Activated T-cell treated with anti-CD3 and anti-CD28 coated beads for 4 hours (primary cell): ENCODE results near the gene SLC1A3.

ENCODE experiments used
- DNase-seq: peaks from one replicate; pipeline ENCODE4 v3.0.0-alpha.2; 2020

The SLC1A3 gene

DNA sequence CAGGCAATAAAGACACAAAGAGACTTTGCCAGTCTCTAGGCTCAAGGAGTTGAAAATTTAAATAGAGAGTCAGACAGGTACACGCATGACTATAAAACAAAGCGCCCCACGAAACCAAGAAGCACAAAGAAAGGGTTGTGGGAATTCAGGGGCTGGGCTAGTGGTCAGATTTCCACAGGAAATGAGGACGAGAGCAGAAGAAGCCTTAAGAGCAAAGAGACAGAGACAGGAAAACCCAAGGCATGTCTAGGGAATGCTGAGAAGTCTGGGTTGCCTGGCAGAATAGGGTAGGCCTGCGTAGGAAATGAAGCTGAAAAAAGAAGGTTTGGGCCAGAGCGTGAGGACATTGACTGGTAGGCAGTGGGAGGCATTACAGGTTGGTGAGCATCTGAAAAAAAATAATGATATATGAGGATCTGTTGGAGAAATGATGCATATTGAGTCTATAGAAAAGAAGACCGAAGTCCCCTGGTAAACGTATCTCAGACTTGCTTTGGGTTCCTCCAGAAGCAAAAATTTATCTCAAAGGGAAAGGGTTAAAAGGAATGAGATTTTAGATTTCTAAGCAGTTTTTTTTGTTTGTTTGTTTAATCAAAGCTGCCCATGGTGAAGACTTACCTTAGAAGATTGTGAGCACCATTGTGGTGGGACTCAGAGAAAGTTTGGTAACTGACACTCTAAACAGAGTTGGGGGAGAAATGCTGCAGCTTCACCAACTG is 51.8 kb downstream of the SLC1A3 start:
- no peak for DNase-seq

DNA sequence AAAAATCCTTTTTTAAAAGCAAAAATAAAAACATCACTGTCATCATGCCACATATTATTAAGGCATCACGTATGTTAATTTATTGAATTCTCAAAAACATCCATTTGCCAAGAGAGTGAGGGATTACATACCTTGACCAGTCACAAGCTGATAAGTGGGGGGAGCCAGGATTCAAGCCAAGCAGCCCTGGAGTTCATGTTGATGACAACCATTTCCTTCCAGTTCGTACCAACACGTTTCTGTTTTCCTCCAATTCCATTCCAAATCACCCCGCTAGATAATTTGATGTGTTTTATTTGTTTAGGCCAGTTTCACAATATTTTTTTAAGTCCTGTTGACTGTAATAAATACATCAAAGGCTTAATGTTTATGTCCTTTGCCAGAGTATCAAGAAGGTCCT is 53.0 kb downstream of the SLC1A3 start:
- DNase-seq, result no peak

GRCh38 chr5:36660397-36661049 is 54.1 kb downstream of the SLC1A3 start:
- DNase-seq, result no peak

DNA sequence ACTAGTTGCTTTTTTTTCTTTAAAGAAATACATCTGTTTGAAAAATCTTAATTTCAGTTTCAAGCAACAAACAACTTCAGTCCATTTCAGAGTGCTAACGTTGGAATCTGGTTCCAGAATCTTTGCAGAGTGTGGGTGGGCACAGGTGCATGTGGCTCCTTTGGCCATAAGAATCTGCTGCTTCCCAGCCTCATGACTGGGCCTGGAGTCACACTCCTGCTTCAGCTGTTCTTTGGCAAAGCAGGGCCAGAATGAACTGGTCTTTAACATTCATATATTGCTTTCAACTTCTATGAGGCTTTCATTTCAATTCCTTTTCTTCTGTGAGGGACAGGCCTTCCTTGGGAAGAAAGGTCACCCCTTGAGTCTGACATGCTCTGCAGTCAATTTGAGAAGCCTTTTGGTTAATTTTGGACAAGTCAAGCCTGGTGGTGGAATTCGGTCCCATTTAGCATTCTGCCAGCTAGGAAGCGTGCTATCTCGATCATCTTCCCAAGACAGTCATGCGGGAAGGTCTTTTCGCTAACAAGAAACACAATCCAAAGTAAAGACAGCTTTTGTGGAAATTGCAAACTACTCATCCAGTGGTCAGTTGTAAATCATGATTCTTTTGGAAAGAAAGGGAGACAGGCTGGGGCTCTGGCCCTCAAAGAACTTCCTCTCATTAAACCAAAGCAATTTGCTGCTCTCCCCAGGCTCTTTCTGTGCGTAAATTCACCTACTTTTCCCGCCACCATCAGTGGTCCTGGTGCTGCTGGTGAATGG is 55.2 kb downstream of the SLC1A3 start:
- no peak for DNase-seq

DNA sequence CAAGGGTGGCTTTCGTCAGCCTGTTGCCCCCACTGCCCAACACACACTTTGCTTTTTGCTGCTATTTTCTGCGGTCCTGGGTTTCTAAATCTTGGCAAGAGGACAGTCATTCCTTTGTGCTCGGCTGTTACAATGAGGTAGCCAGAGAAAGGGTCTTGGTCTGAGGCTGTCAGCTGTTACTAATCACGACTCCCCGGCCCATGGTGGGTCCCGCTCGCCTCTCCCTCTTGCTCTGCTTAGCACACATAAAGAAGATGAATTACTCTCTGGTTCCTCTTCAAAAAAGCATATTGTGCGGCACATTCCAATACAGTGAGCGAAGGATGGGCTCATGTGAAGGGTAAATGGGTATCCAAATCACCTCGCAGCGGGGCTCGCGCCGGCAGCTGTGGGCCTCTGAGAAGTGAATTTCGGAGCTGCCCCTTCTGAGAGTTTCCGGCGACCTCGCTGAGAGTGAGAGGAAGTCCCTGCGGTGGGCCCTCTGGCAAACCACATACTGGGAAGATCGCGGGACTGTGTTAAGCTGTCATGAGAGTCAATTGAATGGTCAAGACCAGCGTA is 56.0 kb downstream of the SLC1A3 start:
- no peak for DNase-seq

- no peak for DNase-seq
These were observed 58.4 kb downstream of the SLC1A3 start for GRCh38 chr5:36664766-36665165.

DNA sequence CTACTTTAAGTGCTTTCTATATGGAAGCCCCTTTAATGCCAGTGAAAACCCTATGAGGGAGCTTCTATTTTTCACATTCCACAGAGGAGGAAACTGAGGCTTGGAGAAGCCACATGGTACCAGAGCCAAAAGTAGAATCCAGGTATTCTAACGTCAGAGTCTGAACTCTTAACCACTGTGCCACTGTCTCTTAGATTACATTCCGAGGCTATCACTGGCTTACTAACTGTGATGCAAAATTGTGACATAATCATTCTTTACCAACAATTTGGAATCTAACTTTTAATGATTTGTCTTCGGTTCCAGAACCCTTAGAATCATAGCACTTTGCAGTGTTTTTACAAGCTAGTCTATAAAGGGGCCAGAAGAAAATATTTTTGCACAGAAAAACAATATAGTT is 59.2 kb downstream of the SLC1A3 start:
- DNase-seq, result no peak

DNA sequence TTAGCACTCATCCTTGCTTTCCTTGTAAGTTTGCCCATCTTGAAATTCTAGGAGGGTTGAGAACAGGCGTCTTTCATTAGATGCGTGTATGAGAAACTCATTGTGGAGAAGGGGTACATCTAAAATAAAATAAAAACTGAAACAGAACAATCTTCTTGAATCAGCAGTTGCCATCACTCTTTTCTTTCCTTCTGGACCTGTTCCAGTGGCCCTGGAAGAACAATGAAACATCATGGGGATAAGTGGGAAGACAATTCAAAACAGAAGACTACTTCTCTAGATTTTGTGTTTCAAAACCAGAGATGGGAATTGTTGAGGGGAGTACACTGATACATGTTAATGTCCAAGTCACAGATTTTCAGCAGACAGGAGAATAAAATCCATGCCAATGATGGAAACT is 59.9 kb downstream of the SLC1A3 start:
- no peak for DNase-seq

- no peak for DNase-seq
These were observed 60.6 kb downstream of the SLC1A3 start for GRCh38 chr5:36666986-36667385.

GRCh38 chr5:36667824-36668223 is 61.4 kb downstream of the SLC1A3 start:
- no peak for DNase-seq

GRCh38 chr5:36669015-36669651 is 62.7 kb downstream of the SLC1A3 start:
- DNase-seq, result no peak

DNA sequence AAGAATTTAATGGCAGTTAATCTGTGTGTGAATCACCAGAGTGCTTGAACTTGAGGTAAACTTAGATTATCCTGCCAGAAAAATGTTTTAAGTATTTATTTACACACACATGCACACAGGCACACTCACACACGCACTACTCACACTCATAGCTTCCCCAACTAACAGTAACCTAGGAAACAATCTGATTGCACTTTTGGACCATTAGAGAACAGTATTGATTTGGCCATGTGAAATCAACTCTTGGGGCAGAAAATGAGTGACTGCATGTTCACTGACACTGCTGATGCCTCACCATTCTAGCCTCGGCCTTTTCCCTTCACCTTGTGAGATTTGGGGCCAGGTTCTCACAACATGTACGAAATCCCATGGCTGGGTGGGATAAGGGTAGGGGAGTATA is 64.1 kb downstream of the SLC1A3 start:
- no peak for DNase-seq

GRCh38 chr5:36675282-36675681 is 68.9 kb downstream of the SLC1A3 start:
- no peak for DNase-seq

DNA sequence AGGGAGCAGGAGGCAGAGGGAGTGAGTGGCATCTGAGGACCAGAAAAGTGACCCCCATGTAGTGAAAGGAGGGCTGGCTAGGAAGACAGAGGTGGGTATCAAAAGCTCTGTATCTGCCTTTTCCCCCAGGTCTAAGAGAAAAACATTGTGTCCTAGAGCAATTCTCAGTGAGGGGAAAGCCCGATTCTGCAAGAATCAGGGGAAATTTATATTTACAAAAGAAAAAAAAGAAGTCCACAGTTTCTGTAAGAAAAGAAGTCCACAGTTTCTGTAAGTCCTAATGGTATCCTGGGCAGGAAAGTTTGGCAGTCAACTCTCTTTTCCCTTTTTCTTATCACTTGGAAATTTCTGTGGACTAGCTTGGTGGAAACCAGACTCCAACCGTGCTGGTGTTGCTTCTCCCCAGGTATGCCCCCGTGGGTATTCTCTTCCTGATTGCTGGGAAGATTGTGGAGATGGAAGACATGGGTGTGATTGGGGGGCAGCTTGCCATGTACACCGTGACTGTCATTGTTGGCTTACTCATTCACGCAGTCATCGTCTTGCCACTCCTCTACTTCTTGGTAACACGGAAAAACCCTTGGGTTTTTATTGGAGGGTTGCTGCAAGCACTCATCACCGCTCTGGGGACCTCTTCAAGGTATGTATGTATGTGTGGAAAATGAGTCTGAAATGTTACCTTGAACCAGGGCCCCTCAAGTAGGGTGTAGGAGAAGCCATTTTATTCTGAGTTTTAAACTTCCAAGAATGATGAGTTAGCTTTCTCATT is 73.0 kb downstream of the SLC1A3 start:
- no peak for DNase-seq

DNA sequence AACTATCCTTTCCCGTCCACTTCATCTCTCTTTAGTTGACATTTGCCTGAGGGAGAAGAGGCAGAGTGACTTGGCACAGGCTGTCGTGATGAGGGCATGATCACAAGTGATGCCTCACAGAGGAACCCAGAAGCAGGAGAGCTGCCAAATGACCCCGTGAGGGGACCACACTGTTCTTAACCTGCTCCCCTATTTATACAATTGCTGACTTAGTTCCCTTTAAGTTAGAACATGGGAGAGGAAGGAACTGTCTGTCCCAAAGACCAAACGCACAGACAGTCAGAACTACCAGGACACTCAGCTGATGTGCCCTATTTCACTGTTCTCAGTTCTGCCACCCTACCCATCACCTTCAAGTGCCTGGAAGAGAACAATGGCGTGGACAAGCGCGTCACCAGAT is 73.7 kb downstream of the SLC1A3 start:
- no peak for DNase-seq

DNA sequence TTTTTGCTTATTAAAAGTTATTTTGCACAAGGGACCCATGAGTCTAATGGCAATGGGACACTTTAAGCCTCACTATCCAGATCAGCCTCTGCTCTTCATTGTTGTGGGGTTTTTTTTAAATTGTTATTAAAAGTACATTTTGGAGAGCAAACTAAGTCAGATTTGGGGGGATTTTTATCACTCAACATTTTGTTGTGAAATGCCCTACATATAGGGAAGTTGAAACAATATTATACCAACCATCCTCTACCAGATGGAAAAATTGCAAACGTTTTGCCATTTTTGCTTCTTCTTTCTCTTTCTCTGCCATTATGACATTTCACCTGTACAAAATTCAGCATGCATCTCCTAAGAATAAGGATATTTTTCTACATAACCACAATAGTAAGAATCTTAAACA is 75.3 kb downstream of the SLC1A3 start:
- no peak for DNase-seq

DNA sequence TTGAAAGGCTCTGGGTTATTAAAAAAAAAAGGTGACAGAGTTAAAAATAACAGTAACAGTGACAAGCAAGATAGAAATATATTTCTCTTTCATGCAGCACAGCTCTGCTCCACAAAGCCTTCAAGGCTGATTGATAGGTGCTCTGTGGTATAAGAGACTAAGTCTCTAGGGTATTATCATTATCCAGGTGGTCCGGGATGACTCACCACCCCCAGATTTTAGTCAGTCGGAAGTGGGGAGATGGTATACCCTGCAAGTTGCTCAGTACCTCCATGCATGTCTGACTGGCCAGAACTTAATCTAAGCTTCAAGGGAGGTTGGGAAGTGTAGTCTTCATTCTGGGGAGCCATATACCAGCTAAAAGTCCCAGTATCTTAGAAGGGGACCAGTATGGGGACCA is 76.1 kb downstream of the SLC1A3 start:
- no peak for DNase-seq

GRCh38 chr5:36683821-36684434 is 77.5 kb downstream of the SLC1A3 start:
- DNase-seq, result no peak

DNA sequence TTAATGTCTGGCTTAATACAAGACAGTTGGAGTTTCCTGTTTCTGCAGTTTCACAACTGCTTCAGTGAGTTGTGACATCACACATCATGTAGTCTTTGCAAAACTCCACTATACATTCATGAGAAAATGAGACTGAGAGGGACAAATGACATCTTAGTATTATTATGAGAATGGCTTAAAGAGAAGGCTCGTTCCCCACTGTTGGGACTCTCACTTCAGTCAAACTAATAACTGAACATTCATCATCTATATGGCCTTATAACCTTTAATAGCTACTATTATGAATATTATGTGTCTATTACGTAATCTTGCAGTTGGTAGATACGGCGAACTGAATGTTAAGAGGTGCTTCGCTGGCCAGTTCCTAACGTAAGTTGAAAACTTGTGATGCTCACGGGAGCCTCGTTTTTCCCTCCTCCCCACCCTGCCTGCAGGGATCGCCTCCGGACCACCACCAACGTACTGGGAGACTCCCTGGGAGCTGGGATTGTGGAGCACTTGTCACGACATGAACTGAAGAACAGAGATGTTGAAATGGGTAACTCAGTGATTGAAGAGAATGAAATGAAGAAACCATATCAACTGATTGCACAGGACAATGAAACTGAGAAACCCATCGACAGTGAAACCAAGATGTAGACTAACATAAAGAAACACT is 79.4 kb downstream of the SLC1A3 start:
- DNase-seq, result no peak

GRCh38 chr5:36686881-36687280 is 80.5 kb downstream of the SLC1A3 start:
- no peak for DNase-seq

DNA sequence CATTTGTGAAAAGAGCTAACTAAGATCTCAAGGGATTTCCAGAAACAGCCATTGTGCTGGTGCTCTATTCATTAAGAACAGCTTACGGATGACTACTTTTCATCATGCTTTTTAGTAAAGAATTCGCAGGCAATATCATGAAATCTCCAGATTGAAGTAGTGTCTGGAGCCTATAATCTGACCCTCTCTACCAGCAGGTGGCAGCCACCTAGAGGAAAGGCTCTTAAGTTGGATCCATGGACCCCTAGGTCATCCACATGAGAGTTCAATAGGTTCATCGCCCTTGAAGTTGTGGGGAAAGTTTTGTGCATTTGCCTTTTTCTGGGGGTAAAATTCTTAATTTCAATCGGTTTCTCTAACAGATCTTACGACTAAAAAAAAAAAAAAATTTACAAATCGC is 82.3 kb downstream of the SLC1A3 start:
- DNase-seq, result no peak
